Measurements from ENCODE around the gene ZNRF1.

Gene ZNRF1

DNA sequence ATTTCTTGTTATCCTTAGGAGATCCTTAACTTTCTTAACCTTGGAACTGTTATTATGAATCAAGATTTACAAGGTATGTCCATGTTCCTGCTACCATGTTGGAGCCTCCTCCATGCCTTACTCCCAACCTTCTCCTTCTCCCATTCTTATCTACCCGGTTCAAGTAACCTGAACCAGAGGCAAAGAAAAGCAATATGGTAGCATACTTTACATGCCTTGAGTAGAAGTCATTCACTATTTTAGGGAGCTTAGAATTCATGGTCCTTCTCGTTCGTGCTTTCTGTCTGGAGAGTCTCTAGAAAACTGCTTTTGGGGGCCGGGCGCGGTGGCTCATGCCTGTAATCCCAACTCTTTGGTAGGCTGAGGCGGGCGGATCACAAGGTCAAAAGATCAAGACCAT is 80.1 kb downstream of the ZNRF1 start:
- H3K27me3 ChIP-seq, result no peaks in the 10 kb centered on the region
- H3K4me3 ChIP-seq (ENCODE audit: low read depth in 1 of 2, low read length in 1 of 2), result no peak overlapping the region
- no peaks in the 10 kb centered on the region for H3K36me3 ChIP-seq
- TF ChIP-seq, protein P1, sequence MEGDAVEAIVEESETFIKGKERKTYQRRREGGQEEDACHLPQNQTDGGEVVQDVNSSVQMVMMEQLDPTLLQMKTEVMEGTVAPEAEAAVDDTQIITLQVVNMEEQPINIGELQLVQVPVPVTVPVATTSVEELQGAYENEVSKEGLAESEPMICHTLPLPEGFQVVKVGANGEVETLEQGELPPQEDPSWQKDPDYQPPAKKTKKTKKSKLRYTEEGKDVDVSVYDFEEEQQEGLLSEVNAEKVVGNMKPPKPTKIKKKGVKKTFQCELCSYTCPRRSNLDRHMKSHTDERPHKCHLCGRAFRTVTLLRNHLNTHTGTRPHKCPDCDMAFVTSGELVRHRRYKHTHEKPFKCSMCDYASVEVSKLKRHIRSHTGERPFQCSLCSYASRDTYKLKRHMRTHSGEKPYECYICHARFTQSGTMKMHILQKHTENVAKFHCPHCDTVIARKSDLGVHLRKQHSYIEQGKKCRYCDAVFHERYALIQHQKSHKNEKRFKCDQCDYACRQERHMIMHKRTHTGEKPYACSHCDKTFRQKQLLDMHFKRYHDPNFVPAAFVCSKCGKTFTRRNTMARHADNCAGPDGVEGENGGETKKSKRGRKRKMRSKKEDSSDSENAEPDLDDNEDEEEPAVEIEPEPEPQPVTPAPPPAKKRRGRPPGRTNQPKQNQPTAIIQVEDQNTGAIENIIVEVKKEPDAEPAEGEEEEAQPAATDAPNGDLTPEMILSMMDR (IDR thresholded peaks at IDR 0.05), result no peak
- peaks cover 24 to 28% of the 10 kb centered on the region in 2 experiments for H3K4me1 ChIP-seq (ENCODE audit: control insufficient read depth in 1 of 2, insufficient read depth in 1 of 2, low read depth in 1 of 2, low read length in 1 of 2)
- H3K27ac ChIP-seq, result no peak overlapping the region
- H3K9me3 ChIP-seq, result no peaks in the 10 kb centered on the region

DNA sequence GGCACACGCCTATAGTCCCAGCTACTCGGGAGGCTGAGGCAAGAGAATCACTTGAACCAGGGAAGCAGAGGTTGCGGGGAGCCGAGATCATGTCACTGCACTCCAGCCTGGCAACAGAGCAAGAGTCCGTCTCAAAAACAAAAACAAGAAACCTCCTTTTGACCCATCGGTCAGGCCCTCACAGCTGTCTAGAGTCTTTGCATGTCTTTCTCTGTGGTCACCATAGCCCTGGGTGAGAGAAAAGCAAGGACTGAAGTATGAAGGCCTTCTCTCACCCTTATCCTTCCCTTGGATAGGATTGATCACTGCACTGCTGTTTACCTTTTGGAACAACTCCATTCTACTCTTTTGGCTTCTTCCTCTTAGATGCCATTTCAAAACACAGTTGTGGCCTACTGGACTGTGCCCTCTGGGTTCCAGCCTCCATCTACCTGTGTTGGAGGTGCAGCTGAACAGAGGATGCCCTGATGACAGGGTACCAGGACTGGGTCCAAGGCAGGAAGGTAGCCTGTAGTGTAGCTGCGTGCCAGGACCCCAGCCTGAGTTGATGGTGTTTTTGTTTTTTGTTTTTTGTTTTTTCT is 80.6 kb downstream of the ZNRF1 start:
- H3K4me3 ChIP-seq (ENCODE audit: low read depth in 1 of 2, low read length in 1 of 2), result no peak overlapping the region
- peaks cover 24 to 27% of the 10 kb centered on the region in 2 experiments for H3K4me1 ChIP-seq (ENCODE audit: control insufficient read depth in 1 of 2, insufficient read depth in 1 of 2, low read depth in 1 of 2, low read length in 1 of 2)
- H3K36me3 ChIP-seq, result no peaks in the 10 kb centered on the region
- no peaks in the 10 kb centered on the region for H3K9me3 ChIP-seq
- no peaks in the 10 kb centered on the region for H3K27me3 ChIP-seq
- no peak overlapping the region for H3K27ac ChIP-seq
- TF ChIP-seq, protein P1 (IDR thresholded peaks at IDR 0.05), result no peak

DNA sequence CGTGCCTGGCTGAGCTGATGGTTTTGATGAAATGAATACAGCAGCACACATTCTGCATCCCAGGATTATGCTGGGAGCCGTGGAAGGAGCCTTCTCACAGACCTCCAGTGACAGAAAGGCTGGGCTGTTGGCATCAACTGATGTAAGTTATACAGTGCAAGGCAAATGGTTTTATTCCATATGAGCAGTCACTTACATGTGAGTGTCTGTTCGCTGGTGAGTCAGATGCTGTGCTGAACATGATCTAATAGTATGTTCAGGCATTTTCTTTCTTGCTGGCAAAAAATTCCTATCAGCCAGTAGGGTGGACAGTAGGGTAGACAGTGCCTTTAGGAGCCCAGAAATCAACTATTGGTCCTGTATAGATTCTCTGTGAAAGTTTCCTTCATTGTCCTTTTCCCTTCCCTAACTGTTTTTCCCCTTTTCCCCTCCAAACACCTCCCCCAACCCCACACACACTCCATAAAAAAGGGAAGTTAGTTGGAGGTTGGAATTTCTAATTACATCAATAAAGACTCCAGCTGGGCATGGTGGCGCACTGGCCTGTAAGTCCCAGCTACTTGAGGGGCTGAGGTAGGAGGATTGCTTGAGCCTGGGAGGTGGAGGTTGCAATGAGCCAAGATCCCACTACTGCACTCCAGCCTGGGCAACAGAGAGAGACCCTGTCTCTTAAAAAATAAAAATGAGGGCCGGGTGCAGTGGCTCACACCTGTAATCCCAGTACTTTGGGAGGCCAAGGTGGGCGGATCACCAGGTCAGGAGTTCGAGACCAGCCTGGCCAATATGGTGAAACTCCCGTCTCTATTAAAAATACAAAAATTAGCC is 81.6 kb downstream of the ZNRF1 start:
- H3K4me3 ChIP-seq (ENCODE audit: low read depth in 1 of 2, low read length in 1 of 2), result no peak overlapping the region
- H3K27ac ChIP-seq, result no peak overlapping the region
- no peaks in the 10 kb centered on the region for H3K27me3 ChIP-seq
- H3K4me1 ChIP-seq (ENCODE audit: control insufficient read depth in 1 of 2, insufficient read depth in 1 of 2, low read depth in 1 of 2, low read length in 1 of 2), result peaks cover 18 to 20% of the 10 kb centered on the region in 2 experiments
- TF ChIP-seq, protein P1 (IDR thresholded peaks at IDR 0.05), result no peak
- no peaks in the 10 kb centered on the region for H3K36me3 ChIP-seq
- no peaks in the 10 kb centered on the region for H3K9me3 ChIP-seq

DNA sequence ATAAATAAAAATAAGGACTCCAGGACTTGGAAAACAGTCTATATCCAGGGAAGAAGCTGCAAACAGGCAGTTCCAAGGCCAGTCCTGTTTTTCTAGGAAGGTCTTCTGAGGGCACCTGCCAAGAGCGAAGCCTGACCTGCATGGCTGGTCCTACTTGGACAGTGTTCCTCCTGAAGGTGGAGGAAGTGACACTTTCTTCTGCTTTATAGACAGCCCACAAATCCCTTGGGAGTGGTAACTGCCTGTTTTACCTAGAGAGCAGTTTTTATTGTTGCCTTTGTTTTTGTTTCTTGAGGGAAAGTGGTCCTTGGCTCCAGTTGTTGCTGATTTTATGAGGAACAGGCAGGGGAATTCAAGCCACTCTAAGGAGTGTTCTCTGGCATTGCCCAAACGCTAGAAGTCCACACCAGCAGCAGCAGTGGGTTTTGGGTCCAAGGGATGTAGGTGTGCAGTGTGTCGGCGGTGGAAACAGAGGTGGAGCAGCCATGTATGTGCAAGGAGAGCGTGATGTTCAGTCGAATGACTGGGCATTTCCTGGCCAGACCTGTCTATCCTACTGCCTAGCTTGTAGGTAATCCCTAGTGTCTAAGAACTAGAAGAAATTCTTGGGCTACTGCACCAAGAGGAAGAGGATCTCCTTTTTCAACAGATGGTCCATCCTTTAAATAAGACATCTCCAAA is 82.5 kb downstream of the ZNRF1 start:
- Histone ChIP-seq H3K9me3 (no peaks in the 10 kb centered on the region), H3K27me3 (no peaks in the 10 kb centered on the region), H3K36me3 (no peaks in the 10 kb centered on the region), H3K27ac (no peak overlapping the region), H3K4me1 (ENCODE audit: control insufficient read depth in 1 of 2, insufficient read depth in 1 of 2, low read depth in 1 of 2, low read length in 1 of 2) (peaks cover 11 to 12% of the 10 kb centered on the region in 2 experiments), H3K4me3 (ENCODE audit: low read depth in 1 of 2, low read length in 1 of 2) (no peak overlapping the region)
- TF ChIP-seq, protein P1 (IDR thresholded peaks at IDR 0.05), result no peak

DNA sequence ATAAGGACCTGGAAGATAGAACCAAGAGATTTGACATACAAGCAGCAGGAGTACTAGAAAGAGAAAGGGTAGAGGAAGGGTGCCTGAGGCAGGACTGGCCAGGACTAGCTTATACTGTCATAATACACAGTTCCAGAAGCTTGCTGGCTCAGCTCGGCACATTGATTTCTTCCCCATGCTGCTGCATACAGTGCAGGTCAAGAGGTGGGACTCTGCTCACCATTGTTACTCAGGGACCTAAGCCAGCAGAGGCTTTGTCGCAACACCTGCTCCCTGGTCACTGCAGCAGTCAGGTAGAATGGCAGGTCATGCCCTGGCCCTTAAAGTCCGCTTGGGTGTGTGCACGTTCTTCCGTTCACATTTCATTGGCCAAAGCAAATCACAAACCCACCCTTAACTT is 85.0 kb downstream of the ZNRF1 start:
- H3K9me3 ChIP-seq, result no peaks in the 10 kb centered on the region
- H3K4me1 ChIP-seq (ENCODE audit: control insufficient read depth in 1 of 2, insufficient read depth in 1 of 2, low read depth in 1 of 2, low read length in 1 of 2), result peaks cover 14 to 15% of the 10 kb centered on the region in 2 experiments
- no peak overlapping the region for H3K4me3 ChIP-seq (ENCODE audit: low read depth in 1 of 2, low read length in 1 of 2)
- no peaks in the 10 kb centered on the region for H3K36me3 ChIP-seq
- TF ChIP-seq, protein P1 (IDR thresholded peaks at IDR 0.05), result no peak
- H3K27me3 ChIP-seq, result no peaks in the 10 kb centered on the region
- no peak overlapping the region for H3K27ac ChIP-seq
